ENCODE results near the gene PARD3. TPM values are rescaled to one million over a fixed set of nuclear protein-coding genes. Genes with fewer than 3 reads are reported as not detected.

Gene PARD3
- total and polyA plus RNA-seq, 2 donors (not counting 3 experiments of a cell fraction or from before 2014, with no cell fraction given) = 7.3 to 24.1 TPM

DNA sequence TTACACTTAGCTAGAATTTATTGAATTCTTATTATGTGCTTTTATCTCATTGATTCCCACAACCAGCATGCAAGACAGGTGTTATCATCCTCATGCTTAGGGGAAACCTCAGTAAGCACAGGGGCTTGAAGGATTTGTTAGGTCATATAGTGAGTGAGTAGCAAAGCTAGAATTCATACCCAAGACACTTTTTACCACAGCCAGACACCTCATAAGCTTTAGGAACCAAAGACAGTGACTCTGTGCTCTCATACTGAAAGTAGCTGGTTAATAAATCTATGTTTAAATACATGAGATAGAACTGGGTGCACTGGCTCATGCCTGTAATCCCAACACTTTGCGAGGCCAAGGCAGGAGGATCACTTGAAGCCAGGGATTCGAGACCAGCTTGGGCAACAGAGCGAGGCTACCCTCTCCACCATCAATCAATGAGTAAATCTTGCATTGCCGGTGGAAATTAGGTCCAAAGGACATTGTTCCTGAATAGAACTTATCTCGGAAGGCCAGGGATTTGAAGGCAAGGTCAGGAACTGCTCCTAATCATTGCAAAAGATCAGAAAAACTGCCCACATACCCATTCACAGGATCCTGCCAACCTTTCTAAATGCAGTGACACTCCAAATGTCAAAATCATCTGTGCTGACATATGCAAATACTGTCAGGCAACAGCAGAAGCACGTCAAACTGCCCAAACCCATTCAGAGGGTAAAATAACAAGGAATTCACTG is 523.5 kb downstream of the PARD3 start:
- intact Hi-C loops (cut with micrococcal nuclease) (no loop called here), dilution Hi-C loops (cut with MboI; ENCODE audit: extremely low pct_ligation_motif_present, low sequenced_read_pairs) (no loop called here)
- Histone ChIP-seq H3K4me3 (replicated peaks in 1 of 3; ENCODE audit: insufficient read depth in 1 of 3, low read depth in 1 of 3, low read length in 3 of 3) (no peak overlapping the region), H4K20me1 (replicated peaks; ENCODE audit: control insufficient read depth, extremely low read depth, insufficient read depth, low read length) (no peaks in the 10 kb centered on the region), H3K9ac (replicated peaks; ENCODE audit: extremely low read depth, insufficient read depth, low read length) (no peak overlapping the region), H3K27me3 (ENCODE audit: control insufficient read depth in 2 of 2, insufficient read depth in 2 of 2, low read length in 2 of 2) (no peaks in the 10 kb centered on the region), H3K9me1 (replicated peaks; ENCODE audit: control insufficient read depth, extremely low read depth, insufficient read depth, low read length) (no peaks in the 10 kb centered on the region), H3K9me3 (replicated peaks; ENCODE audit: control insufficient read depth, insufficient read depth, low read length) (no peaks in the 10 kb centered on the region), H3K4me2 (ENCODE audit: insufficient read depth, low read length) (no peak overlapping the region), H2AFZ (ENCODE audit: low read depth, low read length) (no peak overlapping the region), H3K4me1 (ENCODE audit: control insufficient read depth, extremely low read depth, insufficient read depth, low read length) (peaks cover 10% of the 10 kb centered on the region), H3K79me2 (ENCODE audit: control insufficient read depth, insufficient read depth, low read length) (no peaks in the 10 kb centered on the region), H3K36me3 (ENCODE audit: control insufficient read depth in 2 of 2, extremely low read depth in 1 of 2, insufficient read depth in 2 of 2, low read length in 2 of 2) (no peaks in the 10 kb centered on the region), H3K27ac (ENCODE audit: insufficient read depth, low read depth, low read length) (no peak overlapping the region)
- TF ChIP-seq MAX (IDR thresholded peaks at IDR 0.05; ENCODE audit: insufficient read depth, insufficient read length) (no peak), POLR2A (IDR thresholded peaks at IDR 0.05; ENCODE audit: low read depth, low read length) (no peak), FOS (IDR thresholded peaks at IDR 0.05; ENCODE audit: borderline replicate concordance, insufficient read depth, low read length) (no peak), EZH2 (IDR thresholded peaks at IDR 0.05; ENCODE audit: borderline replicate concordance, low read depth, low read length, severe bottlenecking) (no peak), GATA2 (IDR thresholded peaks at IDR 0.05; ENCODE audit: insufficient read depth, insufficient read length, low read depth, low read length) (no peak), MYC (IDR thresholded peaks at IDR 0.05; ENCODE audit: low read depth, low read length) (no peak), POLR2AphosphoS5 (IDR thresholded peaks at IDR 0.05; ENCODE audit: insufficient read depth, low read depth, low read length) (no peak), JUN (IDR thresholded peaks at IDR 0.05; ENCODE audit: borderline replicate concordance, insufficient read depth, insufficient read length, low read depth) (no peak)
- TF ChIP-seq, protein P1, sequence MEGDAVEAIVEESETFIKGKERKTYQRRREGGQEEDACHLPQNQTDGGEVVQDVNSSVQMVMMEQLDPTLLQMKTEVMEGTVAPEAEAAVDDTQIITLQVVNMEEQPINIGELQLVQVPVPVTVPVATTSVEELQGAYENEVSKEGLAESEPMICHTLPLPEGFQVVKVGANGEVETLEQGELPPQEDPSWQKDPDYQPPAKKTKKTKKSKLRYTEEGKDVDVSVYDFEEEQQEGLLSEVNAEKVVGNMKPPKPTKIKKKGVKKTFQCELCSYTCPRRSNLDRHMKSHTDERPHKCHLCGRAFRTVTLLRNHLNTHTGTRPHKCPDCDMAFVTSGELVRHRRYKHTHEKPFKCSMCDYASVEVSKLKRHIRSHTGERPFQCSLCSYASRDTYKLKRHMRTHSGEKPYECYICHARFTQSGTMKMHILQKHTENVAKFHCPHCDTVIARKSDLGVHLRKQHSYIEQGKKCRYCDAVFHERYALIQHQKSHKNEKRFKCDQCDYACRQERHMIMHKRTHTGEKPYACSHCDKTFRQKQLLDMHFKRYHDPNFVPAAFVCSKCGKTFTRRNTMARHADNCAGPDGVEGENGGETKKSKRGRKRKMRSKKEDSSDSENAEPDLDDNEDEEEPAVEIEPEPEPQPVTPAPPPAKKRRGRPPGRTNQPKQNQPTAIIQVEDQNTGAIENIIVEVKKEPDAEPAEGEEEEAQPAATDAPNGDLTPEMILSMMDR (IDR thresholded peaks at IDR 0.05; ENCODE audit: extremely low read depth in 1 of 2, insufficient read depth in 1 of 2, low read depth in 1 of 2, low read length in 2 of 2) = no peak
- no TSS peak for BruUV-seq (replicated peaks)
- DNase-seq (ENCODE audit: low read depth, low spot score) (no peak), FAIRE-seq (no peak)
- ChIA-PET POLR2A (no interaction called here), CTCF (no interaction called here)
